Peyer's patch (tissue), 4 donors: Measurements from ENCODE around the gene CMTR1. TPM values are rescaled to one million over a fixed set of nuclear protein-coding genes. Genes with fewer than 3 reads are reported as not detected.

Experiments
- DNase-seq, 3 donors: peaks; one replicate each; pipeline ENCODE4 v3.0.0-alpha.2; 2017 to 2019
- H3K27ac ChIP-seq, 4 donors: fragments of 200-600 bp; sonication (generic); one replicate each; pipeline ENCODE4 v1.5.1; 2016 to 2019
- H3K27me3 ChIP-seq, 2 donors: fragments of 200-600 bp; sonication (generic); one replicate each; pipeline ENCODE4 v1.5.1; 2019
- H3K36me3 ChIP-seq, 3 donors: fragments of 200-600 bp; sonication (generic); one replicate each; pipeline ENCODE4 v1.5.1; 2016 to 2019
- H3K4me1 ChIP-seq, 4 donors: fragments of 200-600 bp; sonication (generic); one replicate each; pipeline ENCODE4 v1.5.1; 2016 to 2019
- H3K4me3 ChIP-seq, 4 donors: fragments of 200-600 bp; sonication (generic); 1 replicate in 3 of 4; 2 replicates in 1 of 4; pipeline ENCODE4 v1.5.1; 2016 to 2019; ENCODE audit warnings: mild to moderate bottlenecking in 1 of 4
- H3K9me3 ChIP-seq, 4 donors: fragments of 200-600 bp; sonication (generic); one replicate each; pipeline ENCODE4 v1.5.1; 2016 to 2019; ENCODE audit warnings: mild to moderate bottlenecking in 1 of 4
- POLR2A ChIP-seq, 2 donors: fragments of 450-650 bp; IDR thresholded peaks; one replicate each; pipeline ENCODE4 v1.5.1; 2017; ENCODE audit warnings: antibody characterized with exemption in 2 of 2, mild to moderate bottlenecking in 2 of 2, moderate library complexity in 2 of 2
- total RNA-seq, 4 donors: library from RNA; depleted of rRNA; stranded (reverse); fragments of >200 nt; gene quantifications; one replicate each; pipeline ENCODE4 v1.1.0, GENCODE V29; 2016
- TF ChIP-seq, protein P1 (sequence below), 6 experiments: fragments of 450-650 bp in 4 of 6; fragments of 200-600 bp in 2 of 6; sonication (generic) in 1 of 6; IDR thresholded peaks; one replicate each; pipeline ENCODE4 v1.5.1; 2017 to 2019; ENCODE audit warnings: antibody characterized with exemption in 6 of 6, mild to moderate bottlenecking in 3 of 6, moderate library complexity in 1 of 6

The CMTR1 gene
- total RNA-seq, 4 donors from 2014 or later, result 19.3 to 135 (median 41.7) TPM

GRCh38 chr6:37530297-37530696, 97.3 kb downstream of the CMTR1 start:
- H3K27ac ChIP-seq, result no peak overlapping the region
- no peaks in the 10 kb centered on the region for H3K9me3 ChIP-seq
- H3K4me1 ChIP-seq, result no peaks in the 10 kb centered on the region
- TF ChIP-seq POLR2A (IDR thresholded peaks at IDR 0.05), result no peak
- TF ChIP-seq, protein P1, sequence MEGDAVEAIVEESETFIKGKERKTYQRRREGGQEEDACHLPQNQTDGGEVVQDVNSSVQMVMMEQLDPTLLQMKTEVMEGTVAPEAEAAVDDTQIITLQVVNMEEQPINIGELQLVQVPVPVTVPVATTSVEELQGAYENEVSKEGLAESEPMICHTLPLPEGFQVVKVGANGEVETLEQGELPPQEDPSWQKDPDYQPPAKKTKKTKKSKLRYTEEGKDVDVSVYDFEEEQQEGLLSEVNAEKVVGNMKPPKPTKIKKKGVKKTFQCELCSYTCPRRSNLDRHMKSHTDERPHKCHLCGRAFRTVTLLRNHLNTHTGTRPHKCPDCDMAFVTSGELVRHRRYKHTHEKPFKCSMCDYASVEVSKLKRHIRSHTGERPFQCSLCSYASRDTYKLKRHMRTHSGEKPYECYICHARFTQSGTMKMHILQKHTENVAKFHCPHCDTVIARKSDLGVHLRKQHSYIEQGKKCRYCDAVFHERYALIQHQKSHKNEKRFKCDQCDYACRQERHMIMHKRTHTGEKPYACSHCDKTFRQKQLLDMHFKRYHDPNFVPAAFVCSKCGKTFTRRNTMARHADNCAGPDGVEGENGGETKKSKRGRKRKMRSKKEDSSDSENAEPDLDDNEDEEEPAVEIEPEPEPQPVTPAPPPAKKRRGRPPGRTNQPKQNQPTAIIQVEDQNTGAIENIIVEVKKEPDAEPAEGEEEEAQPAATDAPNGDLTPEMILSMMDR (IDR thresholded peaks at IDR 0.05), result no peak
- H3K4me3 ChIP-seq, result no peak overlapping the region
- DNase-seq, result no peak
- H3K27me3 ChIP-seq, result no peaks in the 10 kb centered on the region
- no peaks in the 10 kb centered on the region for H3K36me3 ChIP-seq

GRCh38 chr6:37531026-37531425, 98.0 kb downstream of the CMTR1 start:
- Histone ChIP-seq H3K27ac (no peak overlapping the region), H3K9me3 (no peaks in the 10 kb centered on the region), H3K36me3 (no peaks in the 10 kb centered on the region), H3K27me3 (peaks cover 0 to 7% of the 10 kb centered on the region in 2 donors), H3K4me1 (peaks cover 0 to 7% (median 3%) of the 10 kb centered on the region in 4 donors), H3K4me3 (no peak overlapping the region)
- no peak for DNase-seq
- no peak for TF ChIP-seq POLR2A (IDR thresholded peaks at IDR 0.05)
- TF ChIP-seq, protein P1 (IDR thresholded peaks at IDR 0.05), result no peak

Other genes starting within 250 kb of the CMTR1 start
- 10 to 100 TPM; 12.4 to 23.3 (median 19.0) TPM for gene TBC1D22B, start 175.4 kb upstream of the CMTR1 start, total RNA-seq
- gene TMEM217, start 175.1 kb upstream of the CMTR1 start, total RNA-seq, result under 1 TPM in 1 of 4 donors, not detected in 3; 0.53 TPM
- gene RNF8, start 79.2 kb upstream of the CMTR1 start, total RNA-seq, result 10 to 100 TPM in 3 of 4 donors, 1 to 10 TPM in 1; 8.9 to 19.0 (median 13.5) TPM
- 10 to 100 TPM in 3 of 4 donors, 1 to 10 TPM in 1; 8.0 to 28.1 (median 19.3) TPM for gene CCDC167, start 66.7 kb downstream of the CMTR1 start, total RNA-seq